ENCODE results near the gene PURA. TPM values are rescaled to one million over a fixed set of nuclear protein-coding genes. Genes with fewer than 3 reads are reported as not detected.

The PURA gene
- total and polyA plus RNA-seq, 2 of the 4 experiments (the other 2 are of a cell fraction) = 3.8 to 5.6 TPM

DNA sequence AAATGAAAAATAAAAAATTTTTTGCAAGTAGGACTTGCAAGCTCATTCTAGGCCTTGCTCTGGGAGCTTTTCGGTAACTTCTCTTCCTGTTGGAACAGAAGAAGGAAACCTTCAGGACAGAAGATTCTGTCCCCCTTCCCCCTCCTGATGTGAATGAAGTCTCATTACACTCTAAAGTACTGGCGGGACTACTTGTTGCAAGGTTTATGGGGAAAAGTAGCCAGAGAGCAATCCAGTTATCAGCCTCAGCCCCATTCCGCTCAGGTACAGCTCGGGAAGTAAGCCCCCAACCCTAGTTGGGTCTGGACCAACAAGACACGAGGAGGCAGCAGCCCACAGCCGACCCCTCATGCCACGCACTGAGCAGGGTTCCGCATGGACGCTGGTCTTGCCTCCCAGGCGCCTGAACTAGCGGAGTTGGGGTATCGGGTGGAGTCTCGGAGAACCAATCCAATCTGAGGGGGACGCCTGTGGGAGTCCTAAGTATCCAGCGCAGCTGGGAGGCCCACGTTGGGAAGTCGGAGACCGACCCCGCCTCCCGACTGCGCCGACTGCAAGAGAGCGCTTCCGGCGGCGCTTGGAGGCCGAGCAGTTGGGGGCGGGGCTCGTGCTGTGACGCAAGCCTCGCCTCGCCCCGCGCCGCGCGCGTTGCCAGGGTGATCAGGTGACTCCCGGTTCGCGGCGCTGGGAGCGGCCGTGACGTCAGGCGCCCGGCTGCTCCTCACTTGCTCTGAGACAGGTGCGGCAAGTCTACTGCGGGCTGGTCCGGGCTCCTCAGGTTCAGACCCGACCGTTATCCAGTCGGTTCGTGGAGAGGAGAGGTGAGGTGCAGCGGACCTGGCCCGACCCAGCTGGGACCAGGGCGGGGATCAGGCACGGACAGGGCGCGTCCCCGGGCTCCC is 60.8 kb downstream of the PURA start, which contains the start of gene CYSTM1:
CYSTM1 (plus strand) TSS at position 724 of the 902 bp plus-strand sequence. CDS start 19,278 bp downstream, outside the sequence.
- Histone ChIP-seq H3K9ac (ENCODE audit: low read depth, low read length) (peak within 1 kb of the TSS; percentile 75), H3K79me1 (ENCODE audit: low read depth in 1 of 2, low read length in 2 of 2) (peaks cover 0 to 12% of the 10 kb centered on the region in 2 experiments; a peak in 2 of 4 replicates), H3K36me3 (ENCODE audit: control insufficient read depth, insufficient read depth, low read length) (no peaks in the 10 kb centered on the region), H2AK9ac (replicated peaks; ENCODE audit: low read depth, low read length, poor library complexity) (peak within 1 kb of the TSS; percentile 66), H2BK5ac (ENCODE audit: low read depth, low read length, poor library complexity, severe bottlenecking) (no peak within 1 kb of the TSS), H3K23ac (ENCODE audit: low read depth, low read length) (peak within 1 kb of the TSS; percentile 76), H3K56ac (ENCODE audit: extremely low read depth, insufficient read depth, low read length) (peak within 1 kb of the TSS; percentile 14; the same call in 1 of the 2 replicates), H3K4me1 (ENCODE audit: control insufficient read depth, insufficient read depth, low read length) (peaks cover 8% of the 10 kb centered on the region; the same call in 1 of the 2 replicates), H3K14ac (replicated peaks; ENCODE audit: low read depth, low read length) (peak within 1 kb of the TSS; percentile 74), H3K4me3 (ENCODE audit: insufficient read depth, low read depth, low read length) (peak within 1 kb of the TSS; percentile 68), H4K8ac (ENCODE audit: low read depth in 2 of 2, low read length in 2 of 2) (peak within 1 kb of the TSS; percentile 77 to 93), H2BK15ac (ENCODE audit: low read depth, low read length) (no peak within 1 kb of the TSS), H2AFZ (replicated peaks; ENCODE audit: low read length, poor library complexity) (peak within 1 kb of the TSS; percentile 96), H4K91ac (ENCODE audit: insufficient read depth, low read depth, low read length) (peak within 1 kb of the TSS; percentile 54), H3K27me3 (ENCODE audit: control insufficient read depth, insufficient read depth, low read length) (no peaks in the 10 kb centered on the region), H2BK120ac (ENCODE audit: low read depth, low read length) (peak within 1 kb of the TSS; percentile 47; the same call in 1 of the 2 replicates), H3K9me3 (ENCODE audit: control insufficient read depth, insufficient read depth, low read length) (no peaks in the 10 kb centered on the region), H2AK5ac (ENCODE audit: low read depth, low read length) (peak within 1 kb of the TSS; percentile 66; the same call in 1 of the 2 replicates), H3K4me2 (ENCODE audit: low read depth, low read length) (peak within 1 kb of the TSS; percentile 81), H4K20me1 (ENCODE audit: insufficient read depth, low read length) (no peaks in the 10 kb centered on the region), H3K27ac (ENCODE audit: insufficient read depth, low read length) (peak within 1 kb of the TSS; percentile 11), H3K4ac (ENCODE audit: low read depth, low read length) (peak within 1 kb of the TSS; percentile 84), H3K9me1 (ENCODE audit: insufficient read depth, low read length) (peaks cover 4% of the 10 kb centered on the region; the same call in 1 of the 2 replicates), H3K18ac (ENCODE audit: low read depth, low read length) (peak within 1 kb of the TSS; percentile 16), H4K5ac (ENCODE audit: low read depth, low read length) (peak within 1 kb of the TSS; percentile 53), H2BK20ac (ENCODE audit: low read depth, low read length) (no peak within 1 kb of the TSS)
- TF ChIP-seq BHLHE40 (IDR thresholded peaks at IDR 0.05; ENCODE audit: low read depth, low read length) (peak; percentile 68), RCOR1 (IDR thresholded peaks at IDR 0.05; ENCODE audit: insufficient replicate concordance, low read length) (no peak), MXI1 (IDR thresholded peaks at IDR 0.05; ENCODE audit: borderline replicate concordance, low read depth, low read length) (peak; percentile 49; the same call in 1 of the 2 replicates), FOS (IDR thresholded peaks at IDR 0.05; ENCODE audit: low read depth, low read length) (0 out of 2 replicates have a peak, but pooled peaks have one; percentile 7), MAZ (IDR thresholded peaks at IDR 0.05; ENCODE audit: borderline replicate concordance, low read depth, low read length) (peak; percentile 44; the same call in 1 of the 2 replicates), POLR2A (IDR thresholded peaks at IDR 0.05; ENCODE audit: low read depth, low read length) (no peak), CEBPB (IDR thresholded peaks at IDR 0.05; ENCODE audit: low read depth, low read length) (peak; percentile 92)
- TF ChIP-seq, protein P1, sequence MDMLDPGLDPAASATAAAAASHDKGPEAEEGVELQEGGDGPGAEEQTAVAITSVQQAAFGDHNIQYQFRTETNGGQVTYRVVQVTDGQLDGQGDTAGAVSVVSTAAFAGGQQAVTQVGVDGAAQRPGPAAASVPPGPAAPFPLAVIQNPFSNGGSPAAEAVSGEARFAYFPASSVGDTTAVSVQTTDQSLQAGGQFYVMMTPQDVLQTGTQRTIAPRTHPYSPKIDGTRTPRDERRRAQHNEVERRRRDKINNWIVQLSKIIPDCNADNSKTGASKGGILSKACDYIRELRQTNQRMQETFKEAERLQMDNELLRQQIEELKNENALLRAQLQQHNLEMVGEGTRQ (IDR thresholded peaks at IDR 0.05; ENCODE audit: low read depth, low read length) = peak; percentile 79
- POLR2A ChIA-PET (ENCODE audit: unreplicated experiment) = no interaction called here
- in situ Hi-C loops (cut with MboI; ENCODE audit: low sequenced_read_pairs) = no loop called here
- WGBS, 2 experiments (ENCODE audit: extremely low coverage in 2 of 2, insufficient read length in 1 of 2) = 2% methylated on average over 20 of the region's 61 CpGs; no CpG with 5 or more reads in 1 of the 2 experiments
- dilution Hi-C loops (cut with HindIII; ENCODE audit: low sequenced_read_pairs, unreplicated experiment) = no loop called here
- peak; percentile 87 for ATAC-seq (ENCODE audit: low read depth)
- DNase-seq = peak; percentile 91
- CTCF ChIA-PET = no interaction called here
- intact Hi-C loops (cut with micrococcal nuclease) = loop anchor here (2.0 to 5.0 kb wide), 2 partner anchors 68 to 184 kb away; no protein-coding TSS in a partner anchor
- BruUV-seq (replicated peaks) = no TSS peak
